HG03139 (cell line): ENCODE measurements around the gene GALNT2.

Experiments
- ATAC-seq: cut with Tn5 transposase; IDR thresholded peaks from one replicate; pipeline ENCODE4 v1.9.1; 2021; ENCODE audit not compliant: unreplicated experiment

Gene GALNT2

GRCh38 chr1:230310381-230311163 lies 243.5 kb downstream of the GALNT2 start:
- ATAC-seq: no peak

GRCh38 chr1:230312676-230313075 lies 245.6 kb downstream of the GALNT2 start:
- no peak for ATAC-seq

- ATAC-seq: no peak
Observed at GRCh38 chr1:230313453-230314141, 246.6 kb downstream of the GALNT2 start.

GRCh38 chr1:230314142-230314470 lies 247.1 kb downstream of the GALNT2 start:
- ATAC-seq: no peak

- ATAC-seq: no peak
Observed at GRCh38 chr1:230315099-230315498, 248.1 kb downstream of the GALNT2 start.

- ATAC-seq: no peak
Observed at GRCh38 chr1:230316864-230317745, 250.1 kb downstream of the GALNT2 start.

GRCh38 chr1:230317823-230318819 lies 251.1 kb downstream of the GALNT2 start:
- no peak for ATAC-seq

GRCh38 chr1:230319014-230319747 lies 252.1 kb downstream of the GALNT2 start:
- ATAC-seq: no peak

- ATAC-seq: no peak
Observed at GRCh38 chr1:230320804-230321203, 253.8 kb downstream of the GALNT2 start.

GRCh38 chr1:230321341-230321740 lies 254.3 kb downstream of the GALNT2 start:
- no peak for ATAC-seq

GRCh38 chr1:230321741-230322420 lies 254.8 kb downstream of the GALNT2 start:
- ATAC-seq: no peak

- ATAC-seq: no peak
Observed at GRCh38 chr1:230322421-230322756, 255.4 kb downstream of the GALNT2 start.

- no peak for ATAC-seq
Observed at GRCh38 chr1:230322967-230323547, 256.0 kb downstream of the GALNT2 start.

GRCh38 chr1:230323686-230324085 lies 256.6 kb downstream of the GALNT2 start:
- ATAC-seq: no peak

GRCh38 chr1:230326971-230327891 lies 260.2 kb downstream of the GALNT2 start:
- ATAC-seq: no peak

- ATAC-seq: no peak
Observed at GRCh38 chr1:230327892-230328284, 260.9 kb downstream of the GALNT2 start.

GRCh38 chr1:230328342-230329015 lies 261.4 kb downstream of the GALNT2 start:
- no peak for ATAC-seq
